Karpas-422 (cell line): Measurements from ENCODE around the gene AHNAK2. TPM values are rescaled to one million over a fixed set of nuclear protein-coding genes. Genes with fewer than 3 reads are reported as not detected.
"Not testable (repeated sequence)": the region's sequence is repeated elsewhere in the genome, so short reads cannot be mapped to it uniquely, and the experiment has no call there.

ENCODE experiments used
- DNase-seq: peaks from one replicate; pipeline ENCODE4 v3.0.0-alpha.2; 2015
- H2AFZ ChIP-seq: fragments of 200-600 bp; sonication (generic); 2 replicates; pipeline ENCODE4 v1.6.1; 2014; ENCODE audit warnings: antibody characterized with exemption, low read length, mixed read lengths
- H3K27ac ChIP-seq: fragments of 200-600 bp; sonication (generic); 2 replicates; pipeline ENCODE4 v1.5.1; 2014; ENCODE audit warnings: mild to moderate bottlenecking, low read length, moderate library complexity
- H3K27me3 ChIP-seq: fragments of 200-600 bp; sonication (generic); 2 replicates; pipeline ENCODE4 v1.6.1; 2014; ENCODE audit warnings: low read length, mixed read lengths
- H3K36me3 ChIP-seq: fragments of 200-600 bp; sonication (generic); 2 replicates; pipeline ENCODE4 v1.6.1; 2014; ENCODE audit warnings: low read length, mixed read lengths; ENCODE audit not compliant: insufficient read depth
- H3K4me1 ChIP-seq: fragments of 200-600 bp; sonication (generic); 2 replicates; pipeline ENCODE4 v1.6.1; 2014; ENCODE audit warnings: mild to moderate bottlenecking, low read length, mixed read lengths
- H3K4me2 ChIP-seq: fragments of 200-600 bp; sonication (generic); 2 replicates; pipeline ENCODE4 v1.6.1; 2014; ENCODE audit warnings: low read length, low read depth, mild to moderate bottlenecking; ENCODE audit not compliant: poor library complexity, severe bottlenecking
- H3K4me3 ChIP-seq: fragments of 200-600 bp; sonication (generic); 2 replicates; pipeline ENCODE4 v1.5.1; 2014; ENCODE audit warnings: mild to moderate bottlenecking, antibody characterized with exemption, low read length, mixed read lengths
- H3K79me2 ChIP-seq: fragments of 200-600 bp; sonication (generic); 2 replicates; pipeline ENCODE4 v1.6.1; 2014; ENCODE audit warnings: mild to moderate bottlenecking, low read length, mixed read lengths
- H3K9ac ChIP-seq: fragments of 200-600 bp; sonication (generic); 2 replicates; pipeline ENCODE4 v1.6.0; 2014; ENCODE audit warnings: low read length
- H3K9me2 ChIP-seq: fragments of 200-600 bp; sonication (generic), shearing (Covaris generic); replicated peaks from 2 replicates; pipeline ENCODE4 v1.6.0; 2014; ENCODE audit warnings: mild to moderate bottlenecking, low read length, moderate library complexity; ENCODE audit not compliant: insufficient read depth
- H3K9me3 ChIP-seq: fragments of 300-700, 200-600 bp; sonication (generic); 2 replicates; pipeline ENCODE4 v1.6.1; 2014; ENCODE audit warnings: low read length, mixed read lengths
- H4K20me1 ChIP-seq: fragments of 200-600 bp; sonication (generic); 2 replicates; pipeline ENCODE4 v1.6.1; 2014; ENCODE audit warnings: mild to moderate bottlenecking, antibody characterized with exemption, low read length, low read depth; ENCODE audit not compliant: insufficient read depth
- total RNA-seq: library from RNA; depleted of rRNA; stranded (reverse); fragments of >200 nt; shearing (Covaris generic); gene quantifications from 2 replicates; pipeline ENCODE4 v1.2.3, GENCODE V29; 2014; ENCODE audit warnings: low replicate concordance

AHNAK2 gene
- total RNA-seq, 1 experiment from 2014 or later = not detected

DNA sequence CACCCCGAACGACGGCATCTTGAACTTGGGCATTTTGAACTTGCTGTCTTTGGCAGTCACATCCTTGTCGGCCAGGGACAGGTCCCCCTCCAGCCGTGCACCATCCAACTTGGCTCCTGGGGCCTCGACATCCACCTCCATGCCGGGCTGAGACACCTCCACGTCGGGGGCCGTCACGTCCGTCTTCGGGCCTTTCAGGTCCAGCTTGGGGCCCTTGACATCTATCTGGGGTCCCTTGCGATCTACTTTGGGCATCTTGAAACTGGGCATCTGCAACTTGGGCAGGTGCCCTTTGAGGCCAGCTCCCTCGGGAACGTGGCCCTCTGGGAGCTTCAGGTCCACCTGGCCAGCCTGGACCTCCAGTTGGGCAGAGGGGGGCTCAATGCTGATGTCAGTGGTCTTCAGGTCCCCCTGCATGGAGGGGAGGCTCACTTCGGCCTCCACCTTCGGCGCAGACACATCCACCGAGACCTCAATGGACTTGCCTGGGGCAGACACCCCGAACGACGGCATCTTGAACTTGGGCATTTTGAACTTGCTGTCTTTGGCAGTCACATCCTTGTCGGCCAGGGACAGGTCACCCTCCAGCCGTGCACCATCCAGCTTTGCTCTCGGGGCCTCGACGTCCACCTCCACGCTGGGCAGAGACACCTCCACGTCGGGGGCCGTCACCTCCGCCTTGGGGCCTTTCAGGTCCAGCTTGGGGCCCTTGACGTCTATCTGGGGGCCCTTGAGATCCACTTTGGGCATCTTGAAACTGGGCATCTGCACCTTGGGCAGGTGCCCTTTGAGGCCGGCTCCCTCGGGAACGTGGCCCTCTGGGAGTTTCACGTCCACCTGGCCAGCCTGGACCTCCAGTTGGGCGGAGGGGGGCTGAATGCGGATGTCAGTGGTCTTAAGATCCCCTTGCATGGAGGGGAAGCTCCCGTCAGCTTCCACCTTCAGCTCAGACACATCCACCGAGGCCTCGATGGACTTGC lies 31.9 kb downstream of the AHNAK2 start:
- not testable (repeated sequence) for DNase-seq

DNA sequence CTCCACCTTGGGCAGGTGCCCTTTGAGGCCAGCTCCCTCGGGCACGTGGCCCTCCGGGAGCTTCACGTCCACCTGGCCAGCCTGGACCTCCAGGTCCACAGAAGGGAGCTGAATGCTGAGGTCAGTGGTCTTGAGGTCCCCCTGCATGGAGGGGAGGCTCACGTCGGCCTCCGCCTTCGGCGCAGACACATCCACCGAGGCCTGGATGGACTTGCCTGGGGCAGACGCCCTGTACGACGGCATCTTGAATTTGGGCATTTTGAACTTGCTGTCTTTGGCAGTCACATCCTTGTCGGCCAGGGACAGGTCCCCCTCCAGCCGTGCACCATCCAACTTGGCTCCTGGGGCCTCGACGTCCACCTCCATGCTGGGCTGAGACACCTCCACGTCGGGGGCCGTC lies 32.9 kb downstream of the AHNAK2 start:
- H3K4me1 ChIP-seq, DNase-seq, H3K79me2 ChIP-seq, H3K9me2 ChIP-seq, H2AFZ ChIP-seq, H3K4me3 ChIP-seq, H3K9ac ChIP-seq, H3K36me3 ChIP-seq, H3K9me3 ChIP-seq, H3K27me3 ChIP-seq, H3K27ac ChIP-seq, H3K4me2 ChIP-seq: not testable (repeated sequence)
- H4K20me1 ChIP-seq = peaks cover 11% of the 10 kb centered on the region; the same call in 1 of the 2 replicates

More for the DNA sequence above, 31.9 kb downstream of the AHNAK2 start:
- not testable (repeated sequence) for H3K4me3 ChIP-seq, H3K9me3 ChIP-seq, H3K79me2 ChIP-seq, H3K36me3 ChIP-seq, H3K4me2 ChIP-seq, H3K9me2 ChIP-seq, H2AFZ ChIP-seq, H3K27ac ChIP-seq, H3K27me3 ChIP-seq, H3K9ac ChIP-seq, H4K20me1 ChIP-seq, H3K4me1 ChIP-seq

- not testable (repeated sequence) for H3K79me2 ChIP-seq, H3K9ac ChIP-seq, H3K9me2 ChIP-seq, H3K9me3 ChIP-seq, H3K27ac ChIP-seq, H2AFZ ChIP-seq, H3K36me3 ChIP-seq, DNase-seq, H3K4me3 ChIP-seq, H3K4me1 ChIP-seq, H3K27me3 ChIP-seq, H3K4me2 ChIP-seq
- peaks cover 17% of the 10 kb centered on the region; the same call in 1 of the 2 replicates for H4K20me1 ChIP-seq
Observed at GRCh38 chr14:104944436-104945205, 33.6 kb downstream of the AHNAK2 start.

GRCh38 chr14:104944016-104944308 lies 34.2 kb downstream of the AHNAK2 start:
- not testable (repeated sequence) for H3K9ac ChIP-seq, H3K9me3 ChIP-seq, H3K27ac ChIP-seq, H3K4me3 ChIP-seq, H3K79me2 ChIP-seq, H3K9me2 ChIP-seq, H3K36me3 ChIP-seq, H3K4me1 ChIP-seq, H3K4me2 ChIP-seq, H3K27me3 ChIP-seq, DNase-seq, H2AFZ ChIP-seq
- H4K20me1 ChIP-seq = peaks cover 18% of the 10 kb centered on the region; the same call in 1 of the 2 replicates

- H3K79me2 ChIP-seq, H3K27me3 ChIP-seq, H3K4me1 ChIP-seq, H3K36me3 ChIP-seq, H3K9me3 ChIP-seq, H2AFZ ChIP-seq, H3K9ac ChIP-seq, H3K4me2 ChIP-seq, H3K27ac ChIP-seq, H3K4me3 ChIP-seq, H3K9me2 ChIP-seq, DNase-seq: not testable (repeated sequence)
- H4K20me1 ChIP-seq = peaks cover 18% of the 10 kb centered on the region; the same call in 1 of the 2 replicates
Observed at GRCh38 chr14:104943216-104944015, 34.8 kb downstream of the AHNAK2 start.

GRCh38 chr14:104942586-104942985 lies 35.6 kb downstream of the AHNAK2 start:
- no peak overlapping the region for H3K27ac ChIP-seq
- no peaks in the 10 kb centered on the region for H3K36me3 ChIP-seq
- peaks cover 20% of the 10 kb centered on the region; the same call in 1 of the 2 replicates for H4K20me1 ChIP-seq
- H3K4me1 ChIP-seq = no peaks in the 10 kb centered on the region
- no peak overlapping the region for H3K4me2 ChIP-seq
- H3K9me3 ChIP-seq = no peaks in the 10 kb centered on the region
- no peak overlapping the region for H3K4me3 ChIP-seq
- no peaks in the 10 kb centered on the region for H3K9me2 ChIP-seq
- H3K27me3 ChIP-seq = no peaks in the 10 kb centered on the region
- no peak overlapping the region for H2AFZ ChIP-seq
- no peaks in the 10 kb centered on the region for H3K79me2 ChIP-seq
- no peak overlapping the region for H3K9ac ChIP-seq
- no peak for DNase-seq

GRCh38 chr14:104941508-104942365 lies 36.4 kb downstream of the AHNAK2 start:
- H3K4me3 ChIP-seq = no peak overlapping the region
- no peaks in the 10 kb centered on the region for H3K9me2 ChIP-seq
- H2AFZ ChIP-seq = no peak overlapping the region
- no peak overlapping the region for H3K9ac ChIP-seq
- H3K9me3 ChIP-seq = no peaks in the 10 kb centered on the region
- peaks cover 28% of the 10 kb centered on the region; the same call in 1 of the 2 replicates for H4K20me1 ChIP-seq
- no peak overlapping the region for H3K4me2 ChIP-seq
- H3K36me3 ChIP-seq = no peaks in the 10 kb centered on the region
- no peaks in the 10 kb centered on the region for H3K27me3 ChIP-seq
- no peaks in the 10 kb centered on the region for H3K79me2 ChIP-seq
- no peak overlapping the region for H3K27ac ChIP-seq
- no peaks in the 10 kb centered on the region for H3K4me1 ChIP-seq
- no peak for DNase-seq
